HEK293 (cell line): ENCODE data around the gene PALS2.

Experiments
- GLIS1 ChIP-seq: fragments of 450-650 bp; formaldehyde crosslinking; IDR thresholded peaks from 2 replicates; pipeline ENCODE4 v1.5.1; 2016; ENCODE audit warnings: missing biosample characterization, missing genetic modification characterization
- KLF8 ChIP-seq: fragments of 450-650 bp; formaldehyde crosslinking; IDR thresholded peaks from 2 replicates; pipeline ENCODE4 v1.5.1; 2016; ENCODE audit warnings: missing biosample characterization, missing genetic modification characterization
- SCRT1 ChIP-seq: fragments of 450-650 bp; formaldehyde crosslinking; IDR thresholded peaks from 2 replicates; pipeline ENCODE4 v1.5.1; 2016; ENCODE audit warnings: missing biosample characterization, missing genetic modification characterization, borderline replicate concordance
- SP3 ChIP-seq: fragments of 450-650 bp; formaldehyde crosslinking; IDR thresholded peaks from 2 replicates; pipeline ENCODE4 v1.5.1; 2016; ENCODE audit warnings: missing biosample characterization, missing genetic modification characterization
- ZNF157 ChIP-seq: fragments of 450-650 bp; formaldehyde crosslinking; IDR thresholded peaks from 2 replicates; pipeline ENCODE4 v1.5.1; 2016; ENCODE audit warnings: missing biosample characterization, missing genetic modification characterization
- ZNF169 ChIP-seq: fragments of 450-650 bp; formaldehyde crosslinking; IDR thresholded peaks from 2 replicates; pipeline ENCODE4 v1.5.1; 2016; ENCODE audit warnings: missing biosample characterization, missing genetic modification characterization
- ZNF175 ChIP-seq: fragments of 450-650 bp; formaldehyde crosslinking; IDR thresholded peaks from 2 replicates; pipeline ENCODE4 v1.5.1; 2016; ENCODE audit warnings: missing biosample characterization, missing genetic modification characterization
- ZNF239 ChIP-seq: fragments of 450-650 bp; formaldehyde crosslinking; IDR thresholded peaks from 2 replicates; pipeline ENCODE4 v1.5.1; 2016; ENCODE audit warnings: missing biosample characterization, missing genetic modification characterization
- ZNF24 ChIP-seq: fragments of 450-650 bp; formaldehyde crosslinking; IDR thresholded peaks from 2 replicates; pipeline ENCODE4 v1.5.1; 2016; ENCODE audit warnings: missing biosample characterization, missing genetic modification characterization
- ZNF26 ChIP-seq: fragments of 450-650 bp; formaldehyde crosslinking; IDR thresholded peaks from 2 replicates; pipeline ENCODE4 v1.5.1; 2016; ENCODE audit warnings: missing biosample characterization, missing genetic modification characterization
- ZNF302 ChIP-seq: fragments of 450-650 bp; formaldehyde crosslinking; IDR thresholded peaks from 2 replicates; pipeline ENCODE4 v1.5.1; 2016; ENCODE audit warnings: missing biosample characterization, missing genetic modification characterization, low read depth
- ZNF350 ChIP-seq: fragments of 450-650 bp; formaldehyde crosslinking; IDR thresholded peaks from 2 replicates; pipeline ENCODE4 v1.5.0; 2017; ENCODE audit warnings: missing biosample characterization, mild to moderate bottlenecking, missing genetic modification characterization
- ZNF394 ChIP-seq: fragments of 450-650 bp; formaldehyde crosslinking; IDR thresholded peaks from 2 replicates; pipeline ENCODE4 v1.5.1; 2016; ENCODE audit warnings: missing biosample characterization, missing genetic modification characterization, mild to moderate bottlenecking, moderate library complexity, borderline replicate concordance
- ZNF404 ChIP-seq: fragments of 450-650 bp; formaldehyde crosslinking; IDR thresholded peaks from 2 replicates; pipeline ENCODE4 v1.5.1; 2017; ENCODE audit warnings: missing biosample characterization, missing genetic modification characterization
- ZNF423 ChIP-seq: fragments of 450-650 bp; formaldehyde crosslinking; IDR thresholded peaks from 2 replicates; pipeline ENCODE4 v1.5.1; 2016; ENCODE audit warnings: missing biosample characterization, missing genetic modification characterization
- ZNF521 ChIP-seq: fragments of 450-650 bp; formaldehyde crosslinking; IDR thresholded peaks from 2 replicates; pipeline ENCODE4 v1.5.1; 2017; ENCODE audit warnings: missing biosample characterization, mild to moderate bottlenecking, missing genetic modification characterization
- ZNF548 ChIP-seq: fragments of 450-650 bp; formaldehyde crosslinking; IDR thresholded peaks from 2 replicates; pipeline ENCODE4 v1.5.1; 2016; ENCODE audit warnings: missing biosample characterization, missing genetic modification characterization
- ZNF623 ChIP-seq: fragments of 450-650 bp; formaldehyde crosslinking; IDR thresholded peaks from 2 replicates; pipeline ENCODE4 v1.5.1; 2016; ENCODE audit warnings: missing biosample characterization, missing genetic modification characterization
- ZNF639 ChIP-seq: fragments of 450-650 bp; formaldehyde crosslinking; IDR thresholded peaks from 2 replicates; pipeline ENCODE4 v1.5.1; 2016; ENCODE audit warnings: missing biosample characterization, missing genetic modification characterization
- ZNF707 ChIP-seq: fragments of 450-650 bp; formaldehyde crosslinking; IDR thresholded peaks from 2 replicates; pipeline ENCODE4 v1.5.1; 2016; ENCODE audit warnings: missing biosample characterization, missing genetic modification characterization
- ZNF747 ChIP-seq: fragments of 450-650 bp; formaldehyde crosslinking; IDR thresholded peaks from 2 replicates; pipeline ENCODE4 v1.5.1; 2016; ENCODE audit warnings: missing biosample characterization, missing genetic modification characterization
- TF ChIP-seq, protein P1 (sequence below): fragments of 450-650 bp; formaldehyde crosslinking; IDR thresholded peaks from 2 replicates; pipeline ENCODE4 v1.5.1; 2016; ENCODE audit warnings: missing biosample characterization, missing genetic modification characterization
- TF ChIP-seq, protein P2 (sequence below): fragments of 450-650 bp; formaldehyde crosslinking; IDR thresholded peaks from 2 replicates; pipeline ENCODE4 v1.5.1; 2016; ENCODE audit warnings: missing biosample characterization, missing genetic modification characterization
- TF ChIP-seq, protein P3 (sequence below): fragments of 450-650 bp; formaldehyde crosslinking; IDR thresholded peaks from 2 replicates; pipeline ENCODE4 v1.5.1; 2016; ENCODE audit warnings: missing biosample characterization, missing genetic modification characterization
- TF ChIP-seq, protein P4 (sequence below): fragments of 450-650 bp; formaldehyde crosslinking; IDR thresholded peaks from 2 replicates; pipeline ENCODE4 v1.5.1; 2016; ENCODE audit warnings: missing biosample characterization, missing genetic modification characterization
- TF ChIP-seq, protein P5 (sequence below): fragments of 450-650 bp; formaldehyde crosslinking; IDR thresholded peaks from 2 replicates; pipeline ENCODE4 v1.5.1; 2017; ENCODE audit warnings: missing biosample characterization, missing genetic modification characterization
- TF ChIP-seq, protein P6 (sequence below): fragments of 450-650 bp; formaldehyde crosslinking; IDR thresholded peaks from 2 replicates; pipeline ENCODE4 v1.5.1; 2016; ENCODE audit warnings: missing biosample characterization, missing genetic modification characterization

Gene PALS2

GRCh38 chr7:24580283-24580946 is 7.2 kb downstream of the PALS2 start (continued):
- TF ChIP-seq ZNF24 (no peak), ZNF747 (no peak), SP3 (tag by site-specific recombination) (no peak), ZNF707 (tag by site-specific recombination) (no peak), ZNF548 (tag by site-specific recombination) (no peak), SCRT1 (tag by site-specific recombination) (no peak), ZNF639 (tag by site-specific recombination) (no peak), ZNF521 (tag by site-specific recombination) (no peak), ZNF26 (tag by site-specific recombination) (no peak), ZNF302 (tag by site-specific recombination) (no peak), ZNF394 (no peak), ZNF623 (tag by site-specific recombination) (no peak), ZNF404 (tag by site-specific recombination) (no peak), GLIS1 (tag by site-specific recombination) (no peak), ZNF350 (tag by site-specific recombination) (no peak), ZNF175 (no peak), ZNF169 (tag by site-specific recombination) (no peak), ZNF423 (tag by site-specific recombination) (no peak), ZNF239 (tag by site-specific recombination) (no peak), ZNF157 (tag by site-specific recombination) (no peak), KLF8 (no peak)
- TF ChIP-seq, protein P1, sequence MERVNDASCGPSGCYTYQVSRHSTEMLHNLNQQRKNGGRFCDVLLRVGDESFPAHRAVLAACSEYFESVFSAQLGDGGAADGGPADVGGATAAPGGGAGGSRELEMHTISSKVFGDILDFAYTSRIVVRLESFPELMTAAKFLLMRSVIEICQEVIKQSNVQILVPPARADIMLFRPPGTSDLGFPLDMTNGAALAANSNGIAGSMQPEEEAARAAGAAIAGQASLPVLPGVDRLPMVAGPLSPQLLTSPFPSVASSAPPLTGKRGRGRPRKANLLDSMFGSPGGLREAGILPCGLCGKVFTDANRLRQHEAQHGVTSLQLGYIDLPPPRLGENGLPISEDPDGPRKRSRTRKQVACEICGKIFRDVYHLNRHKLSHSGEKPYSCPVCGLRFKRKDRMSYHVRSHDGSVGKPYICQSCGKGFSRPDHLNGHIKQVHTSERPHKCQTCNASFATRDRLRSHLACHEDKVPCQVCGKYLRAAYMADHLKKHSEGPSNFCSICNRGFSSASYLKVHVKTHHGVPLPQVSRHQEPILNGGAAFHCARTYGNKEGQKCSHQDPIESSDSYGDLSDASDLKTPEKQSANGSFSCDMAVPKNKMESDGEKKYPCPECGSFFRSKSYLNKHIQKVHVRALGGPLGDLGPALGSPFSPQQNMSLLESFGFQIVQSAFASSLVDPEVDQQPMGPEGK (tag by site-specific recombination), result no peak
- TF ChIP-seq, protein P2, sequence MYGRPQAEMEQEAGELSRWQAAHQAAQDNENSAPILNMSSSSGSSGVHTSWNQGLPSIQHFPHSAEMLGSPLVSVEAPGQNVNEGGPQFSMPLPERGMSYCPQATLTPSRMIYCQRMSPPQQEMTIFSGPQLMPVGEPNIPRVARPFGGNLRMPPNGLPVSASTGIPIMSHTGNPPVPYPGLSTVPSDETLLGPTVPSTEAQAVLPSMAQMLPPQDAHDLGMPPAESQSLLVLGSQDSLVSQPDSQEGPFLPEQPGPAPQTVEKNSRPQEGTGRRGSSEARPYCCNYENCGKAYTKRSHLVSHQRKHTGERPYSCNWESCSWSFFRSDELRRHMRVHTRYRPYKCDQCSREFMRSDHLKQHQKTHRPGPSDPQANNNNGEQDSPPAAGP (tag by site-specific recombination), result no peak
- TF ChIP-seq, protein P3, sequence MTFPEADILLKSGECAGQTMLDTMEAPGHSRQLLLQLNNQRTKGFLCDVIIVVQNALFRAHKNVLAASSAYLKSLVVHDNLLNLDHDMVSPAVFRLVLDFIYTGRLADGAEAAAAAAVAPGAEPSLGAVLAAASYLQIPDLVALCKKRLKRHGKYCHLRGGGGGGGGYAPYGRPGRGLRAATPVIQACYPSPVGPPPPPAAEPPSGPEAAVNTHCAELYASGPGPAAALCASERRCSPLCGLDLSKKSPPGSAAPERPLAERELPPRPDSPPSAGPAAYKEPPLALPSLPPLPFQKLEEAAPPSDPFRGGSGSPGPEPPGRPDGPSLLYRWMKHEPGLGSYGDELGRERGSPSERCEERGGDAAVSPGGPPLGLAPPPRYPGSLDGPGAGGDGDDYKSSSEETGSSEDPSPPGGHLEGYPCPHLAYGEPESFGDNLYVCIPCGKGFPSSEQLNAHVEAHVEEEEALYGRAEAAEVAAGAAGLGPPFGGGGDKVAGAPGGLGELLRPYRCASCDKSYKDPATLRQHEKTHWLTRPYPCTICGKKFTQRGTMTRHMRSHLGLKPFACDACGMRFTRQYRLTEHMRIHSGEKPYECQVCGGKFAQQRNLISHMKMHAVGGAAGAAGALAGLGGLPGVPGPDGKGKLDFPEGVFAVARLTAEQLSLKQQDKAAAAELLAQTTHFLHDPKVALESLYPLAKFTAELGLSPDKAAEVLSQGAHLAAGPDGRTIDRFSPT (tag by site-specific recombination), result no peak
- TF ChIP-seq, protein P4, sequence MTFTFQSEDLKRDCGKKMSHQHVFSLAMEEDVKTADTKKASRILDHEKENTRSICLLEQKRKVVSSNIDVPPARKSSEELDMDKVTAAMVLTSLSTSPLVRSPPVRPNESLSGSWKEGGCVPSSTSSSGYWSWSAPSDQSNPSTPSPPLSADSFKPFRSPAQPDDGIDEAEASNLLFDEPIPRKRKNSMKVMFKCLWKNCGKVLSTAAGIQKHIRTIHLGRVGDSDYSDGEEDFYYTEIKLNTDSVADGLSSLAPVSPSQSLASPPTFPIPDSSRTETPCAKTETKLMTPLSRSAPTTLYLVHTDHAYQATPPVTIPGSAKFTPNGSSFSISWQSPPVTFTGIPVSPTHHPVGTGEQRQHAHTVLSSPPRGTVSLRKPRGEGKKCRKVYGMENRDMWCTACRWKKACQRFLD (tag by site-specific recombination), result no peak
- TF ChIP-seq, protein P5, sequence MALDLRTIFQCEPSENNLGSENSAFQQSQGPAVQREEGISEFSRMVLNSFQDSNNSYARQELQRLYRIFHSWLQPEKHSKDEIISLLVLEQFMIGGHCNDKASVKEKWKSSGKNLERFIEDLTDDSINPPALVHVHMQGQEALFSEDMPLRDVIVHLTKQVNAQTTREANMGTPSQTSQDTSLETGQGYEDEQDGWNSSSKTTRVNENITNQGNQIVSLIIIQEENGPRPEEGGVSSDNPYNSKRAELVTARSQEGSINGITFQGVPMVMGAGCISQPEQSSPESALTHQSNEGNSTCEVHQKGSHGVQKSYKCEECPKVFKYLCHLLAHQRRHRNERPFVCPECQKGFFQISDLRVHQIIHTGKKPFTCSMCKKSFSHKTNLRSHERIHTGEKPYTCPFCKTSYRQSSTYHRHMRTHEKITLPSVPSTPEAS (tag by site-specific recombination), result no peak
- TF ChIP-seq, protein P6, sequence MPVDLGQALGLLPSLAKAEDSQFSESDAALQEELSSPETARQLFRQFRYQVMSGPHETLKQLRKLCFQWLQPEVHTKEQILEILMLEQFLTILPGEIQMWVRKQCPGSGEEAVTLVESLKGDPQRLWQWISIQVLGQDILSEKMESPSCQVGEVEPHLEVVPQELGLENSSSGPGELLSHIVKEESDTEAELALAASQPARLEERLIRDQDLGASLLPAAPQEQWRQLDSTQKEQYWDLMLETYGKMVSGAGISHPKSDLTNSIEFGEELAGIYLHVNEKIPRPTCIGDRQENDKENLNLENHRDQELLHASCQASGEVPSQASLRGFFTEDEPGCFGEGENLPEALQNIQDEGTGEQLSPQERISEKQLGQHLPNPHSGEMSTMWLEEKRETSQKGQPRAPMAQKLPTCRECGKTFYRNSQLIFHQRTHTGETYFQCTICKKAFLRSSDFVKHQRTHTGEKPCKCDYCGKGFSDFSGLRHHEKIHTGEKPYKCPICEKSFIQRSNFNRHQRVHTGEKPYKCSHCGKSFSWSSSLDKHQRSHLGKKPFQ (tag by site-specific recombination), result no peak
